Measurements from ENCODE around the gene SLC4A11. TPM values are rescaled to one million over a fixed set of nuclear protein-coding genes. Genes with fewer than 3 reads are reported as not detected.

Gene SLC4A11
- total RNA-seq, 1 donor from 2014 or later, result 4.2 TPM

DNA sequence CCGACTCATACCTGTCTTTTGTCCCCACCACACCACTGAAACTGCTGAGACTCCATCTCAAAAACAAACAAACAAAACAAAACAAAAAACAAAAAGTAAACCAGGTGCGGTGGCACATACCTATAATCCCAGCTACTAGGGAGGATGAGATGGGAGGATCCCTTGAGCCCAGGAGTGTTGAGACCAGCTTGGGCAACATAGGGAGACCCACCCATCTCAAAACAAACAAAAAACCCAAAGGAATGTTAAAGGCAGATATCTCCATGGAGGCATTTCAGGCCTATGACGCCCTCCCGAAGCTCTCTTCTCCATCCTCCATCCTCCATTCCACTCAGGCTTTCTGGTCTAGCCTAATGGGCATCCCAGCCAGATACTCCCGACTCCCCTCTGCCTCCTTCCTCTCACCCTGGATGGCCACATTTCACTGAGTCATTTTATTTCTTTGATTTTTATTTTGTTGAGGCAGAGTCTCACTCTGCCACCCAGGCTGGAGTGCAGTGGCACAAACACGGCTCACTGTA is 3.2 kb upstream of the SLC4A11 start:
- no peaks in the 10 kb centered on the region for H3K36me3 Mint-ChIP-seq (ENCODE audit: low read depth)
- no peak for DNase-seq (ENCODE audit: low spot score)
- H3K27ac Mint-ChIP-seq (ENCODE audit: unreplicated experiment), result no peak overlapping the region
- TF ChIP-seq, protein P1, sequence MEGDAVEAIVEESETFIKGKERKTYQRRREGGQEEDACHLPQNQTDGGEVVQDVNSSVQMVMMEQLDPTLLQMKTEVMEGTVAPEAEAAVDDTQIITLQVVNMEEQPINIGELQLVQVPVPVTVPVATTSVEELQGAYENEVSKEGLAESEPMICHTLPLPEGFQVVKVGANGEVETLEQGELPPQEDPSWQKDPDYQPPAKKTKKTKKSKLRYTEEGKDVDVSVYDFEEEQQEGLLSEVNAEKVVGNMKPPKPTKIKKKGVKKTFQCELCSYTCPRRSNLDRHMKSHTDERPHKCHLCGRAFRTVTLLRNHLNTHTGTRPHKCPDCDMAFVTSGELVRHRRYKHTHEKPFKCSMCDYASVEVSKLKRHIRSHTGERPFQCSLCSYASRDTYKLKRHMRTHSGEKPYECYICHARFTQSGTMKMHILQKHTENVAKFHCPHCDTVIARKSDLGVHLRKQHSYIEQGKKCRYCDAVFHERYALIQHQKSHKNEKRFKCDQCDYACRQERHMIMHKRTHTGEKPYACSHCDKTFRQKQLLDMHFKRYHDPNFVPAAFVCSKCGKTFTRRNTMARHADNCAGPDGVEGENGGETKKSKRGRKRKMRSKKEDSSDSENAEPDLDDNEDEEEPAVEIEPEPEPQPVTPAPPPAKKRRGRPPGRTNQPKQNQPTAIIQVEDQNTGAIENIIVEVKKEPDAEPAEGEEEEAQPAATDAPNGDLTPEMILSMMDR (IDR thresholded peaks at IDR 0.05), result no peak
- H3K9me3 Mint-ChIP-seq (ENCODE audit: low read depth), result no peaks in the 10 kb centered on the region
- H3K4me3 Mint-ChIP-seq (ENCODE audit: unreplicated experiment), result no peak overlapping the region
- H3K27me3 Mint-ChIP-seq (ENCODE audit: low read depth), result peaks cover 2% of the 10 kb centered on the region
- peaks cover 22% of the 10 kb centered on the region for H3K4me1 Mint-ChIP-seq (ENCODE audit: low read depth)

DNA sequence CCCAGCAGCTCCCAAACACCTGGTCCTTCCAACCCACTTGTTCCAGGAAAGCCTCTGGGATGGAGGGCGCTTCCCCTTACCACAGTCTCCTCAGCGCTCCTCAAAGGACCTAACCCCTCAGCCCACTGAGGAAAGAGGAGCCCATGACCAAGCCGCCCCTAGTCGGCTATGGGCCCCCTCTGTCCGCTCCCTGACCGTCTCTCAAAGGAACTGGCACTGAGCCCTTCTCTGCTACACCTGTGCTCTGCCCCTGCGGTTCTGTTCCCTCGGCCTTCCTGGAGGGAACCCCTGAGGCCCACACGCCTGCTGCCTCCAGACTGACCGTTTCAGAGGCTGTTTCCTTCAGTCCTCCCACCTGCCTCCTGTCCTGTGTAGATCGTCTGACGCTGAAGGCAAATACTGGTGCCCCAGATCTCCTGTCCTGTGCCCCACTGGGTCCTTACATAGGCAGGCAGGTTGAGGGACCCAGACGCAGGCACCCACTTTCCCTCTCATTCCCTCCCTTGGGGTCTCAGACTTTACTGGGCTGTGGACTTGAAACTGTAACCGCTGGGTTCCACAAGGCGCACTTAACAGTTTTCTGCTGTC is 1.9 kb upstream of the SLC4A11 start:
- Mint-ChIP-seq H3K27me3 (ENCODE audit: low read depth) (peaks cover 10% of the 10 kb centered on the region), H3K27ac (ENCODE audit: unreplicated experiment) (no peak overlapping the region), H3K9me3 (ENCODE audit: low read depth) (no peaks in the 10 kb centered on the region), H3K4me1 (ENCODE audit: low read depth) (peaks cover 22% of the 10 kb centered on the region), H3K4me3 (ENCODE audit: unreplicated experiment) (peak overlapping the region; percentile 59), H3K36me3 (ENCODE audit: low read depth) (no peaks in the 10 kb centered on the region)
- DNase-seq (ENCODE audit: low spot score), result no peak
- TF ChIP-seq, protein P1 (IDR thresholded peaks at IDR 0.05), result no peak

DNA sequence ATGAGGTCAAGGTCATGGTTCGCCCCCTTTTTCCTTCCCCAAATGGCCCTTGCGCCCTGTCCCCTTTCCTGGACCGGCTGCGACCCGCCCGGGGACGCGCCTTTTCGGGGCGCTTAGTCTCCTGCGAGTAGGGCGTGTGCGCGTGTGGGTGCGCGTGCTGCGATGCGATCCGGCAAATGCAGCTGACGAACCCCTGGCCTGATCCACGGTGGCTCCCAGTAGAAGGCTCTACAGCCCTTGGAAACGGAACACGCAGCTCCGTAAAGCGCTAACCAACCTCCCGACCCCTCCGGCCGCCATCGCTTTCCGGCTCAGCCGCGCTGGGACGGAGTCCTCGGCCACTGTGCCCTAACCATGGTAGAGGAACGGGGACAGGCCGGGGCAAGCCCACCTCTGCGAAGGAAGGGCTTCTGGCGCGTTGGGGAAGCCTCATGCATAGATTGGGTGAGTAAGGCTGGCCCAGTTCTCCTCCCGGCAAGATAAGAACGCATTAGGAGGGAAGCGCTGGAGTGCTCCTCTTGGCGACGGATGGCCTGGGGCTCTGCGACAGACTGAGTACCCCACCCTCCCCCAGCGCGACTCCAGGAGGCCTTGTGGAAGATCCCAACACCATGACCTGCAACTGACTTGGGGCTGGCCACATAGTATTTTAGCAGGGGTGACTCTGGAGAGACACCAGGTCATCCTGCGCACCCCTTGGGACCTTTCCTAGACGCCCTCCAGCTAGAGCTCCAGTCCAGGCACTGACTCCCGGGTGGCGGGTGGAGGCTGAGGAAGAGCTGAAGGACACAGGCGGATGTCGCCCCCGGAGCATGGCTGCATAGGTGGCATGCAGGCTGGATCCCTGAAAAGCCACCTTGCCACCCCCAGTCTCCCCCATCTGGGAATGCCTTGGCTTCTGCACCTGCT is 1.1 kb upstream of the SLC4A11 start:
- Mint-ChIP-seq H3K4me1 (ENCODE audit: low read depth) (peaks cover 22% of the 10 kb centered on the region), H3K9me3 (ENCODE audit: low read depth) (no peaks in the 10 kb centered on the region), H3K27ac (ENCODE audit: unreplicated experiment) (no peak overlapping the region), H3K27me3 (ENCODE audit: low read depth) (peaks cover 10% of the 10 kb centered on the region), H3K36me3 (ENCODE audit: low read depth) (no peaks in the 10 kb centered on the region), H3K4me3 (ENCODE audit: unreplicated experiment) (peak overlapping the region; percentile 89)
- TF ChIP-seq, protein P1 (IDR thresholded peaks at IDR 0.05), result no peak
- DNase-seq (ENCODE audit: low spot score), result no peak

DNA sequence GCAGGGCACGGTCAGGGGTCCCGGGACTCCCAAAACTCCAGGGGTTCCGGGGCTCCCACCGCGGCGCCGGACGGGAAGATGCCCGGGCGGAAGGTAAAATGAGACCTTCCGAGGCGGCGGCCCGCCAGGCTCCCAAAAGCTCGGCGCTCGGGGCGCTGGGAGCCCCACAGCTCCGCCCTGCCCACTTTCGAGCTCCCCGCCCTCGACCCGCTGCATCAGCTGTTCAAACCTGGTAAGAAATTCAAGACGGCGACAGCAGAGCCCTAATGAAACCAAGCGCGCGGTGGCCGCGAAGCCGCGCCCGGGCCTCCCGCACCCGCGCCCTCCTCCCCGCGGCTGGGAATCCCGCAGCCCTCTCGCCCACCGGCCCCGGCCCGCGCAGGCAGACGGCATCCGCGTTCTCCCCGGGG is 369 bp downstream of the SLC4A11 start:
- H3K9me3 Mint-ChIP-seq (ENCODE audit: low read depth), result no peaks in the 10 kb centered on the region
- peaks cover 22% of the 10 kb centered on the region for H3K4me1 Mint-ChIP-seq (ENCODE audit: low read depth)
- peak overlapping the region; percentile 75 for H3K4me3 Mint-ChIP-seq (ENCODE audit: unreplicated experiment)
- H3K27me3 Mint-ChIP-seq (ENCODE audit: low read depth), result peaks cover 10% of the 10 kb centered on the region
- TF ChIP-seq, protein P1 (IDR thresholded peaks at IDR 0.05), result no peak
- no peaks in the 10 kb centered on the region for H3K36me3 Mint-ChIP-seq (ENCODE audit: low read depth)
- no peak overlapping the region for H3K27ac Mint-ChIP-seq (ENCODE audit: unreplicated experiment)
- no peak for DNase-seq (ENCODE audit: low spot score)

DNA sequence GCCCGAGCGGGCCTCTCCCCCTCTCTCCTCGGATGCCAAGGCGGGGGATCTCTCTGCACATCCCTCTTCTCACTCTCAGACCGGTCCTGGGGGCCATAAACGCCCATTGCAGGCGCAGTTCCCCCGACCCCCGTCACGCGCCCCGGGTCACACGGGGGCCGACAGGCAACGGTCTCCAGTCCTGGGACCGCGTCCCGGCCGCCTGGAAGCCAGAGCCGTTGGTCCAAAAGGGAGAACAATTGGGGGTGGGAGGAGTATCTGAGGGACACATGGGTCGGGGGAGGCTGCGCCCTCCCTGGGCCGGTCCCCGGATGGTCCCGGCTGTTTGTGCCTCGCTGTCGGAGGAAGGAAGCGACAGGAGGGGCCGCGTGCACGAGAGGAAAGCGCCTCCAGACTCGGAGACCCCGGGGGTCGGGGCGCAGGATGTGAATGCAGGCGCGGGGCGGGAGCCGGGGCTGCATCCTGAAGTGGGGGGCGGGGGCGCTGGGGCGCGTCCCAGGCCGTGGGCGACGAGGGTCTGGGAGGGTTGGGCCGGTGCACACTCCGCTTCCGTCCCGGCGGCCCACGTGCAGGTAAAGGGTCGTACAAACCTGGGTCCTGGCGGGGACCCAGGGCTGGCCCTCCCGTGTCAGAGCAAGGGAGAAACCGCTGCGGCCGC is 903 bp downstream of the SLC4A11 start:
- Mint-ChIP-seq H3K4me3 (ENCODE audit: unreplicated experiment) (peak overlapping the region; percentile 75), H3K9me3 (ENCODE audit: low read depth) (no peaks in the 10 kb centered on the region), H3K27ac (ENCODE audit: unreplicated experiment) (no peak overlapping the region), H3K4me1 (ENCODE audit: low read depth) (peaks cover 22% of the 10 kb centered on the region), H3K27me3 (ENCODE audit: low read depth) (peaks cover 10% of the 10 kb centered on the region), H3K36me3 (ENCODE audit: low read depth) (no peaks in the 10 kb centered on the region)
- TF ChIP-seq, protein P1 (IDR thresholded peaks at IDR 0.05), result peak; percentile 13
- DNase-seq (ENCODE audit: low spot score), result no peak

Measured in chondrocyte (in vitro differentiated cells).